Natural killer cell (primary cell): Measurements from ENCODE around the gene PLEKHG3. TPM values are rescaled to one million over a fixed set of nuclear protein-coding genes. Genes with fewer than 3 reads are reported as not detected.
A peak's percentile ranks its signal among the peaks of the same experiment; 100 is the strongest.

Experiments
- ATAC-seq, 3 donors: fragments of 150-1000 bp in 2 of 3; fragments of 200-7000 bp in 1 of 3; cut with Tn5 transposase; 1 replicate in 1 of 3; 2 replicates in 2 of 3; pipeline ENCODE4 v1.10.0; 2021; ENCODE audit warnings: mild to moderate bottlenecking in 2 of 3, moderate library complexity in 2 of 3
- DNase-seq, 2 donors: peaks; one replicate each; pipeline versions ENCODE4 v3.0.0 to v3.0.0-alpha.2; 2013 to 2021; ENCODE audit warnings: mixed read lengths in 1 of 2
- H3K27ac ChIP-seq: one replicate; pipeline ENCODE4 v1.5.1; 2013; ENCODE audit warnings: mild to moderate bottlenecking, low read length
- H3K27me3 ChIP-seq: one replicate; pipeline ENCODE4 v1.6.1; 2013; ENCODE audit warnings: low read length; ENCODE audit not compliant: control insufficient read depth, insufficient read depth
- H3K36me3 ChIP-seq: one replicate; pipeline ENCODE4 v1.6.1; 2013; ENCODE audit warnings: low read length; ENCODE audit not compliant: control insufficient read depth, insufficient read depth
- H3K4me1 ChIP-seq: one replicate; pipeline ENCODE4 v1.6.1; 2013; ENCODE audit warnings: low read length; ENCODE audit not compliant: control insufficient read depth, insufficient read depth
- H3K4me3 ChIP-seq: one replicate; pipeline ENCODE4 v1.5.1; 2013; ENCODE audit warnings: low read length
- H3K9me3 ChIP-seq: one replicate; pipeline ENCODE4 v1.6.1; 2013; ENCODE audit warnings: low read length; ENCODE audit not compliant: control insufficient read depth, insufficient read depth
- H3K27ac Mint-ChIP-seq, 2 donors: one replicate each; pipeline ENCODE4 v1.8.0; 2022; ENCODE audit warnings: mild to moderate bottlenecking in 2 of 2, mixed read lengths in 2 of 2, moderate library complexity in 1 of 2
- H3K27me3 Mint-ChIP-seq, 2 donors: one replicate each; pipeline ENCODE4 v1.8.0; 2022; ENCODE audit warnings: low read depth in 2 of 2, mixed read lengths in 2 of 2
- H3K36me3 Mint-ChIP-seq: one replicate; pipeline ENCODE4 v1.8.0; 2022; ENCODE audit warnings: mixed read lengths
- H3K4me1 Mint-ChIP-seq, 2 donors: one replicate each; pipeline ENCODE4 v1.8.0; 2022; ENCODE audit warnings: mixed read lengths in 2 of 2
- H3K4me3 Mint-ChIP-seq: one replicate; pipeline ENCODE4 v1.8.0; 2022; ENCODE audit warnings: mild to moderate bottlenecking, moderate library complexity, mixed read lengths
- H3K9me3 Mint-ChIP-seq, 2 donors: one replicate each; pipeline ENCODE4 v1.8.0; 2022; ENCODE audit warnings: mixed read lengths in 2 of 2
- CTCF ChIP-seq: fragments of 200-600 bp; IDR thresholded peaks from one replicate; pipeline ENCODE4 v1.8.0; 2022; ENCODE audit warnings: antibody characterized with exemption
- WGBS: methylation state at CpG from one replicate; pipeline ENCODE4 v1.1.7; 2013; ENCODE audit warnings: missing lambda C conversion rate; ENCODE audit not compliant: insufficient coverage; 5-methylcytosine and 5-hydroxymethylcytosine counted together
- intact Hi-C: fragments of 100-400 bp; cut with micrococcal nuclease; formaldehyde crosslinking; loops from one replicate; pipeline ENCODE4 v1.14.2; 2022
- total RNA-seq, 4 donors: library from RNA; stranded (reverse); fragments of 120-200 nt in 1 of 4; gene quantifications; one replicate each; pipeline versions ENCODE4 v1.2.3 to v1.2.4, GENCODE V29; 2013 to 2022

Gene PLEKHG3
- total RNA-seq, 3 donors from 2014 or later (not counting 1 experiment from before 2014, with no cell fraction given), result 184 to 285 (median 225) TPM

GRCh38 chr14:64745511-64746091, 41.4 kb downstream of the PLEKHG3 start:
- H3K27ac ChIP-seq, result peak overlapping the region; percentile 18
- peaks cover 79% of the 10 kb centered on the region for H3K36me3 ChIP-seq
- Mint-ChIP-seq H3K27ac (peak overlapping the region; percentile 70 to 73), H3K9me3 (no peaks in the 10 kb centered on the region), H3K4me3 (no peak overlapping the region), H3K4me1 (peaks cover 31 to 58% of the 10 kb centered on the region in 2 donors), H3K36me3 (peaks cover 14% of the 10 kb centered on the region), H3K27me3 (no peaks in the 10 kb centered on the region)
- no peak overlapping the region for H3K4me3 ChIP-seq
- intact Hi-C loops, result no loop called here
- ATAC-seq (no peak), DNase-seq (no peak)
- 77% methylated on average over 8 of the region's 8 CpGs for WGBS
- no peaks in the 10 kb centered on the region for H3K27me3 ChIP-seq
- H3K4me1 ChIP-seq, result peaks cover 43% of the 10 kb centered on the region
- no peak for TF ChIP-seq CTCF
- no peaks in the 10 kb centered on the region for H3K9me3 ChIP-seq

GRCh38 chr14:64746298-64747250, 42.4 kb downstream of the PLEKHG3 start:
- DNase-seq, result no peak
- ATAC-seq, result no peak
- intact Hi-C loops, result no loop called here
- H3K36me3 Mint-ChIP-seq, result peaks cover 7% of the 10 kb centered on the region
- H3K27ac Mint-ChIP-seq, result peak overlapping the region; percentile 70 to 73
- no peaks in the 10 kb centered on the region for H3K27me3 Mint-ChIP-seq
- Histone ChIP-seq H3K36me3 (peaks cover 70% of the 10 kb centered on the region), H3K27ac (no peak overlapping the region), H3K4me3 (no peak overlapping the region), H3K9me3 (no peaks in the 10 kb centered on the region), H3K27me3 (no peaks in the 10 kb centered on the region), H3K4me1 (peaks cover 43% of the 10 kb centered on the region)
- TF ChIP-seq CTCF, result no peak
- H3K9me3 Mint-ChIP-seq, result no peaks in the 10 kb centered on the region
- 83% methylated on average over 9 of the region's 12 CpGs for WGBS
- H3K4me1 Mint-ChIP-seq, result peaks cover 26 to 51% of the 10 kb centered on the region in 2 donors
- H3K4me3 Mint-ChIP-seq, result no peak overlapping the region

GRCh38 chr14:64747327-64747726, 43.1 kb downstream of the PLEKHG3 start:
- ATAC-seq, result peak in 2 of 3 donors; percentile 39 to 55

More at GRCh38 chr14:64747327-64747726, 43.1 kb downstream of the PLEKHG3 start:
- DNase-seq, result peak in 1 of 2 donors; percentile 27
- peak overlapping the region; percentile 70 to 73 for H3K27ac Mint-ChIP-seq
- intact Hi-C loops, result no loop called here
- no peak for TF ChIP-seq CTCF
- Histone ChIP-seq H3K36me3 (peaks cover 62% of the 10 kb centered on the region), H3K4me1 (peaks cover 43% of the 10 kb centered on the region), H3K27me3 (no peaks in the 10 kb centered on the region), H3K27ac (no peak overlapping the region), H3K4me3 (no peak overlapping the region), H3K9me3 (no peaks in the 10 kb centered on the region)
- H3K4me1 Mint-ChIP-seq, result peaks cover 26 to 46% of the 10 kb centered on the region in 2 donors
- no peaks in the 10 kb centered on the region for H3K27me3 Mint-ChIP-seq
- no peak overlapping the region for H3K4me3 Mint-ChIP-seq
- no peaks in the 10 kb centered on the region for H3K9me3 Mint-ChIP-seq
- WGBS, result 69% methylated on average over 5 of the region's 5 CpGs
- H3K36me3 Mint-ChIP-seq, result peaks cover 7% of the 10 kb centered on the region
